Iris pigment epithelial cell (primary cell): Measurements from ENCODE around the gene KRTAP3-2.

Source experiments
- DNase-seq: peaks from one replicate; pipeline ENCODE4 v3.0.0-alpha.2; 2011; ENCODE audit warnings: low read depth

KRTAP3-2 gene

GRCh38 chr17:41010441-41010840 lies 10.7 kb upstream of the KRTAP3-2 start:
- DNase-seq: peak; percentile 50

- DNase-seq: peak; percentile 55
These were observed 10.2 kb upstream of the KRTAP3-2 start for GRCh38 chr17:41009936-41010335.

- no peak for DNase-seq
These were observed 9.6 kb upstream of the KRTAP3-2 start for GRCh38 chr17:41009301-41009760.

- DNase-seq: no peak
These were observed 9.1 kb upstream of the KRTAP3-2 start, which contains the start of gene KRTAP3-1 for GRCh38 chr17:41008811-41009210. TSS of gene KRTAP3-1 (minus strand) at chr17:41009128. CDS start at chr17:41009074, 54 bp downstream.

GRCh38 chr17:41004397-41004796 lies 4.7 kb upstream of the KRTAP3-2 start:
- DNase-seq: no peak

- DNase-seq: peak; percentile 47
These were observed 4.2 kb upstream of the KRTAP3-2 start for GRCh38 chr17:41003926-41004325.

GRCh38 chr17:41002814-41003213 lies 3.1 kb upstream of the KRTAP3-2 start:
- DNase-seq: peak; percentile 73

- no peak for DNase-seq
These were observed 2.1 kb upstream of the KRTAP3-2 start for GRCh38 chr17:41001795-41002194.

- no peak for DNase-seq
These were observed 2.3 kb downstream of the KRTAP3-2 start for GRCh38 chr17:40997361-40997760.

- no peak for DNase-seq
These were observed 2.9 kb downstream of the KRTAP3-2 start for GRCh38 chr17:40996829-40997228.

- DNase-seq: no peak
These were observed 4.6 kb downstream of the KRTAP3-2 start for GRCh38 chr17:40995116-40995515.

GRCh38 chr17:40993839-40994238 lies 5.9 kb downstream of the KRTAP3-2 start, which contains the start of gene KRTAP3-3:
TSS of gene KRTAP3-3 (minus strand) at chr17:40994164. CDS start at chr17:40994097, 67 bp downstream.
- no peak for DNase-seq

GRCh38 chr17:40993084-40993483 lies 6.6 kb downstream of the KRTAP3-2 start:
- DNase-seq: no peak

- DNase-seq: no peak
These were observed 7.0 kb downstream of the KRTAP3-2 start for GRCh38 chr17:40992666-40993065.

- no peak for DNase-seq
These were observed 12.8 kb downstream of the KRTAP3-2 start for GRCh38 chr17:40986920-40987319.

- no peak for DNase-seq
These were observed 15.5 kb downstream of the KRTAP3-2 start, which contains the start of gene KRT40 for GRCh38 chr17:40984226-40984625. TSS of gene KRT40 (minus strand) at chr17:40984326. CDS start at chr17:40984273, 53 bp downstream.

GRCh38 chr17:40981115-40981514 lies 18.6 kb downstream of the KRTAP3-2 start:
- DNase-seq: no peak

- DNase-seq: no peak
These were observed 19.1 kb downstream of the KRTAP3-2 start for GRCh38 chr17:40980596-40980995.

- no peak for DNase-seq
These were observed 19.6 kb downstream of the KRTAP3-2 start for GRCh38 chr17:40980117-40980516.

- DNase-seq: no peak
These were observed 21.0 kb downstream of the KRTAP3-2 start for GRCh38 chr17:40978575-40979151.

- no peak for DNase-seq
These were observed 24.2 kb downstream of the KRTAP3-2 start for GRCh38 chr17:40975516-40975915.

- DNase-seq: no peak
These were observed 25.3 kb downstream of the KRTAP3-2 start for GRCh38 chr17:40974366-40974765.

- DNase-seq: no peak
These were observed 32.1 kb downstream of the KRTAP3-2 start for GRCh38 chr17:40967582-40967981.

GRCh38 chr17:40966848-40967247 lies 32.9 kb downstream of the KRTAP3-2 start, which contains the start of gene KRT39:
TSS of gene KRT39 (minus strand) at chr17:40966948. CDS start at chr17:40966856, 92 bp downstream.
- DNase-seq: no peak
